ENCODE data around the gene SLC44A1. TPM values are rescaled to one million over a fixed set of nuclear protein-coding genes. Genes with fewer than 3 reads are reported as not detected.

Gene SLC44A1
- total RNA-seq, 6 donors from 2014 or later = 15.7 to 62.2 (median 44.6) TPM

DNA sequence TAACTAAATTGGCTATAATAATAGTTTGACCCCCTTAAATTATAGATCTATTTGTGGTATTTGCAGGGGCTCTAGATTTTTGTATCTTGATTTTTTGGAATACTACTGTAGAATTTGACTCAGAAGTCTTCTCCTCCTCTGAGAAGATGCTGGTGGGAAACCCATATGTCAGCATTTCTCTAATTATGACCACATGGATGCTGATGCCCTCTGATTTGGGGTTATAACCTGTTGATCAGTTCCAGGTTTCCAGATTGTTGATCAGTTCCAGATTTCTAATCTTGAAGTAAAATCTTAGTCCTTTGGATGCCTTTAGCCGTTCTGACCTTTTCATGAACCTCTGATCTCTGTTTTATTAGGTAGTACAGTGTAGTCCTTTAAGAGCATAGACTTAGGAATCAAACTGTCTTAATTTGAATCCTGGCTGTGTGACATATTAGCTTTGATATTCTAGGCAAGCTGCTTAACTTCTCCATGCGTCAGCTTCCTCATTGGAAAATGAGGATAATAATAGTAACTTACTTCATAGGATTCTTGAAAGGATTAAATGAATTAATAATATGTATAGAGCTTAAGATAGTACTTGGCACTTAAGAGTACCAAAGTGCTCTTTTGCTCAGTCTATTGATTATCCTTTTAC, 211.5 kb downstream of the SLC44A1 start:
- 74 to 94% methylated on average over 2 of the region's 2 CpGs for WGBS, 2 donors
- TF ChIP-seq EP300 (IDR thresholded peaks at IDR 0.05) (no peak), POLR2A (IDR thresholded peaks at IDR 0.05) (no peak), CTCF (IDR thresholded peaks at IDR 0.05) (no peak), POLR2AphosphoS5 (IDR thresholded peaks at IDR 0.05) (no peak)
- H3K9me3 ChIP-seq = peaks cover 0 to 5% (median 0%) of the 10 kb centered on the region in 4 donors
- no peaks in the 10 kb centered on the region for H3K27me3 ChIP-seq
- H3K4me1 ChIP-seq = peaks cover 0 to 10% (median 3%) of the 10 kb centered on the region in 4 donors
- ATAC-seq (ENCODE audit: low FRiP score in 2 of 2) (no peak), DNase-seq (no peak)
- no peaks in the 10 kb centered on the region for H3K36me3 ChIP-seq
- H3K4me3 ChIP-seq = no peak overlapping the region
- no peak overlapping the region for H3K27ac ChIP-seq

DNA sequence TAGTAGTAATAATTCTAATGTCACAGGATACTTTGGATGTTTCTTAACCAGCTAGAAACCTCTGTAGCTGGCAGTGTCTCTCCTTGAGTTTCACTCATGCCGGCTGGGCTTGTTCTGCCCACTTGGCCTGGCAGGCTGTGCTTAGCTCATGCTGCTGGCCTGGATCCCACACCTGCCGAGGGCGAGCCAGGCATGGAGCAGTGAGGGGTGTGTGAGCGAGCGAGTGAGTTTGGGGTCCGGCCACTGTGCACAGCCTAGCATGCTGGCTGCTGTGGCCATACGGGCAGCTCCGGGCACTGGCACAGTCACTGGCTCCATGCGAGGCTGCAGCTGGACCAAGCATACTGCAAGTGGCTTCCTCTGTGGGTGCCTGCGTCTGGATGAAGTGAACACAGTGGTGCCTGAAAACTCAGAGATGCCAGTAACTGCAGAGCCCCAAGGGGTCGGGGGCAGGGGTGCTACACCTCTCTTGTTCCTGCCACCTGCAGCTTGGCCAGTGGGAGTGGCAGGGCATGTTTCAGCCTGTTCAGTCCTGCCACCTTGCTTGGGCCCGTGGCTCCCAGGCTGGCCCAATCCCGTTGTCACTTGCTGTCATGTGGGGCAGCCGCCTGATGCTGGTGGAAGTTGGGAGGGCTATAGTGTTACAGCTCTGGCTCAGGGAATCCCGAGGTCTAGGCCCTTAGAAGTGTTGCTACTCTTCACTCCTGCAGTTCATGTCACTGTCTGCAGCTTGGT, 213.3 kb downstream of the SLC44A1 start:
- TF ChIP-seq POLR2A (IDR thresholded peaks at IDR 0.05) (no peak), CTCF (IDR thresholded peaks at IDR 0.05) (no peak), POLR2AphosphoS5 (IDR thresholded peaks at IDR 0.05) (no peak), EP300 (IDR thresholded peaks at IDR 0.05) (no peak)
- DNase-seq = peak; percentile 50 to 65
- Histone ChIP-seq H3K4me3 (no peak overlapping the region), H3K27me3 (no peaks in the 10 kb centered on the region), H3K4me1 (peaks cover 0 to 4% (median 1%) of the 10 kb centered on the region in 4 donors), H3K27ac (no peak overlapping the region), H3K36me3 (no peaks in the 10 kb centered on the region), H3K9me3 (peaks cover 0 to 5% (median 0%) of the 10 kb centered on the region in 4 donors)
- 89 to 91% methylated on average over 12 to 14 of the region's 15 CpGs for WGBS, 2 donors
- peak in 1 of 2 donors; percentile 70 for ATAC-seq (ENCODE audit: low FRiP score in 2 of 2)

DNA sequence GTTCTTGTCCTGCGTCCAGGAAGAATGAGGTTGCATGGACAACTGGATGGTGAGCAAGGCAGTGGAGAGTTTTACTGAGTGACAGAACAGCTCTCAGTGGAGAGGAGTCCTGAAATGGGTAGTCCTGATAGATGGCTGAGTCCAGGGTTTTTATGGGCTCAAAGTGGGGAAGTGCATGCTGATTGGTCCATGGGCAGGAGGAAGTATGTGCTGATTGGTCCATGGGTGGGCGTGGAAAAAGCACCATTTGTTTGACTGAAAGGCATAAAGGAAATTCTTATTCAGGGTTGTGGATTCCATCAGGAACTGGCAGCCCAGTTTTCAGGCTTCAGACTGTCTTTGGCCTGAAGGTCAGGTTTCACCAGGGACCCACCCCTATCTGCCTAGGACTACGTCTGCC, 214.0 kb downstream of the SLC44A1 start:
- no peaks in the 10 kb centered on the region for H3K27me3 ChIP-seq
- TF ChIP-seq POLR2AphosphoS5 (IDR thresholded peaks at IDR 0.05) = no peak
- TF ChIP-seq EP300 (IDR thresholded peaks at IDR 0.05) = no peak
- no peak for TF ChIP-seq CTCF (IDR thresholded peaks at IDR 0.05)
- TF ChIP-seq POLR2A (IDR thresholded peaks at IDR 0.05) = no peak
- no peak overlapping the region for H3K27ac ChIP-seq
- peaks cover 0 to 5% (median 0%) of the 10 kb centered on the region in 4 donors for H3K9me3 ChIP-seq
- WGBS, 2 donors = 94 to 96% methylated on average over 3 of the region's 3 CpGs
- DNase-seq (no peak), ATAC-seq (ENCODE audit: low FRiP score in 2 of 2) (no peak)
- peaks cover 0 to 4% (median 1%) of the 10 kb centered on the region in 4 donors for H3K4me1 ChIP-seq
- H3K4me3 ChIP-seq = no peak overlapping the region
- no peaks in the 10 kb centered on the region for H3K36me3 ChIP-seq

- Histone ChIP-seq H3K27me3 (no peaks in the 10 kb centered on the region), H3K4me1 (peaks cover 0 to 4% (median 1%) of the 10 kb centered on the region in 4 donors), H3K4me3 (no peak overlapping the region), H3K36me3 (no peaks in the 10 kb centered on the region), H3K27ac (no peak overlapping the region), H3K9me3 (peaks cover 0 to 5% (median 0%) of the 10 kb centered on the region in 4 donors)
- TF ChIP-seq POLR2AphosphoS5 (IDR thresholded peaks at IDR 0.05) = no peak
- TF ChIP-seq CTCF (IDR thresholded peaks at IDR 0.05) = no peak
- no peak for TF ChIP-seq POLR2A (IDR thresholded peaks at IDR 0.05)
- TF ChIP-seq EP300 (IDR thresholded peaks at IDR 0.05) = no peak
- DNase-seq (no peak), ATAC-seq (ENCODE audit: low FRiP score in 2 of 2) (no peak)
- WGBS, 2 donors = 74 to 83% methylated on average over 2 of the region's 2 CpGs
These were observed 214.9 kb downstream of the SLC44A1 start for GRCh38 chr9:105459336-105459735.

Measured in upper lobe of left lung (tissue), 6 donors.